SU-DHL-6 (cell line): ENCODE results near the gene ZYG11B.
"Not testable (repeated sequence)": the region's sequence is repeated elsewhere in the genome, so short reads cannot be mapped to it uniquely, and the experiment has no call there.

ENCODE experiments used
- H2AFZ ChIP-seq: fragments of 200-600 bp; sonication (generic); 2 replicates; pipeline ENCODE4 v1.6.1; 2014; ENCODE audit warnings: low read depth, mild to moderate bottlenecking, moderate library complexity, mixed read lengths, antibody characterized with exemption, low read length; ENCODE audit not compliant: severe bottlenecking
- H3F3A ChIP-seq: fragments of 200-600 bp; shearing (Covaris generic); 2 replicates; pipeline ENCODE4 v1.6.0; 2016; ENCODE audit warnings: antibody characterized with exemption, mild to moderate bottlenecking; ENCODE audit not compliant: insufficient read depth
- H3K27ac ChIP-seq: fragments of 200-600 bp; sonication (generic); 2 replicates; pipeline ENCODE4 v1.5.1; 2016; ENCODE audit warnings: low read depth, mild to moderate bottlenecking, low read length, moderate library complexity, mixed read lengths
- H3K27me3 ChIP-seq: fragments of 200-600 bp; sonication (generic), shearing (Covaris generic); 2 replicates; pipeline ENCODE4 v1.6.0; 2014; ENCODE audit warnings: mild to moderate bottlenecking, low read length
- H3K36me3 ChIP-seq: fragments of 200-600 bp; sonication (generic); 2 replicates; pipeline ENCODE4 v1.6.1; 2014; ENCODE audit warnings: mild to moderate bottlenecking, low read length, mixed read lengths
- H3K4me2 ChIP-seq: fragments of 300-600, 200-600 bp; shearing (Covaris generic), sonication (generic); 2 replicates; pipeline ENCODE4 v1.6.0; 2014; ENCODE audit warnings: low read length, low read depth, mild to moderate bottlenecking; ENCODE audit not compliant: poor library complexity, severe bottlenecking
- H3K4me3 ChIP-seq: fragments of 200-600 bp; sonication (generic); 2 replicates; pipeline ENCODE4 v1.5.1; 2014; ENCODE audit warnings: antibody characterized with exemption, low read length, mild to moderate bottlenecking, mixed read lengths; ENCODE audit not compliant: insufficient read depth, poor library complexity, severe bottlenecking
- H3K79me2 ChIP-seq: fragments of 200-600 bp; sonication (generic); 2 replicates; pipeline ENCODE4 v1.6.1; 2014; ENCODE audit warnings: mild to moderate bottlenecking, low read length, moderate library complexity; ENCODE audit not compliant: insufficient read depth
- H3K9ac ChIP-seq: fragments of 200-600 bp; sonication (generic); 2 replicates; pipeline ENCODE4 v1.7.0; 2014; ENCODE audit warnings: mild to moderate bottlenecking, low read length
- H3K9me2 ChIP-seq: fragments of 200-600 bp; sonication (generic); replicated peaks from 2 replicates; pipeline ENCODE4 v1.6.1; 2014; ENCODE audit warnings: low read length; ENCODE audit not compliant: insufficient read depth
- H3K9me3 ChIP-seq: fragments of 200-600 bp; sonication (generic); 2 replicates; pipeline ENCODE4 v1.6.1; 2014; ENCODE audit warnings: low read length, mixed read lengths; ENCODE audit not compliant: insufficient read depth
- H4K20me1 ChIP-seq: fragments of 200-600 bp; sonication (generic); 2 replicates; pipeline ENCODE4 v1.6.1; 2014; ENCODE audit warnings: low read depth, mild to moderate bottlenecking, antibody characterized with exemption, low read length, moderate library complexity, mixed read lengths
- CTCF ChIP-seq: fragments of 200-600 bp; sonication (generic); IDR thresholded peaks from one replicate; pipeline ENCODE4 v1.5.1; 2017; ENCODE audit warnings: antibody characterized with exemption, mild to moderate bottlenecking, low read length, moderate library complexity; ENCODE audit not compliant: insufficient read depth, poor library complexity, severe bottlenecking
- EZH2phosphoT487 ChIP-seq: fragments of 200-600 bp; sonication (generic), shearing (Covaris generic); conservative IDR thresholded peaks from 2 replicates; pipeline ENCODE4 v1.6.1; 2018; ENCODE audit warnings: mild to moderate bottlenecking, antibody characterized with exemption, low read length, moderate library complexity, mixed read lengths

Gene ZYG11B

DNA sequence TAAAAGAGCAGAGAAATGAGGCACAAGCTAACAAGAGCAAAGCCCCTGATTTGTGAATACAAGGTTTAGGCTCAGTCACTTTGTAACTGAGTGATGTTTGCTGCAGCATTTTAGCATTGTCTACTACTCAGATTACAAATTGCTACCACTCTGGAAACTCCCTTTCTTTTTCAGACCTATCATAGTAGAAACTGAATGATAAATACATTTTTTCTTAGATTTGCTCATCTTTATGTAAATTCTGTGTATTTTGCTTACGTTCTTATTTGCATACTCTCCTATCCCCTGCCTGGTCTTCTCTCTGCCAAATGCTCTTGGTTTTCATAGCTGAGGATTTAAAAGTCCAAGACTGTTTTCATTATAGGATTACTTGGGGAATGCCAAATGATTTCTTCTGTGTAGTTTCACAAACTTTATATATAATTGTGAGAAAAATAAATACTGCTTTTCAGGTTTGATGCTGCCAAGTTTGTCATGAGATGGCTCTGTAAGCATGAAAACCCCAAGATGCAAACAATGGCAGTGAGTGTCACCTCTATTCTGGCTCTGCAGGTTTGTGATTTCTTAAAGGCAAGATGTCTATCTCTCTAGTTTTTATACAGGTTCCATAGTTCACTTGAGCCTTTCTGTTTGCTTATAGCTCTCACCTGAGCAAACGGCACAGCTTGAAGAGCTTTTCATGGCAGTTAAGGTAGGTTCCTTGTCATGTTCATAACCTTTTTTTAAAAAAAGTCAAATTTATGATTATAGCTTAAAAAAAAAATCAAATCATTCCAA, 141.0 kb downstream of the ZYG11B start:
- H3K27ac ChIP-seq: no peak overlapping the region
- H4K20me1 ChIP-seq: no peaks in the 10 kb centered on the region
- H3K4me3 ChIP-seq: no peak overlapping the region
- H3K4me2 ChIP-seq: no peak overlapping the region
- H3K36me3 ChIP-seq: peaks cover 7% of the 10 kb centered on the region; the same call in 1 of the 2 replicates
- no peak overlapping the region for H3K9ac ChIP-seq
- no peaks in the 10 kb centered on the region for H3K79me2 ChIP-seq
- TF ChIP-seq CTCF (no peak), EZH2phosphoT487 (no peak)
- no peaks in the 10 kb centered on the region for H3K9me2 ChIP-seq
- no peak overlapping the region for H2AFZ ChIP-seq
- H3F3A ChIP-seq: no peaks in the 10 kb centered on the region
- H3K27me3 ChIP-seq: no peaks in the 10 kb centered on the region
- H3K9me3 ChIP-seq: no peaks in the 10 kb centered on the region

GRCh38 chr1:52869727-52870126, 143.5 kb downstream of the ZYG11B start:
- H2AFZ ChIP-seq, H4K20me1 ChIP-seq, H3K79me2 ChIP-seq, H3K27ac ChIP-seq, H3F3A ChIP-seq, H3K27me3 ChIP-seq, H3K9me2 ChIP-seq, H3K9ac ChIP-seq, H3K4me2 ChIP-seq, H3K36me3 ChIP-seq, H3K9me3 ChIP-seq, H3K4me3 ChIP-seq: not testable (repeated sequence)

DNA sequence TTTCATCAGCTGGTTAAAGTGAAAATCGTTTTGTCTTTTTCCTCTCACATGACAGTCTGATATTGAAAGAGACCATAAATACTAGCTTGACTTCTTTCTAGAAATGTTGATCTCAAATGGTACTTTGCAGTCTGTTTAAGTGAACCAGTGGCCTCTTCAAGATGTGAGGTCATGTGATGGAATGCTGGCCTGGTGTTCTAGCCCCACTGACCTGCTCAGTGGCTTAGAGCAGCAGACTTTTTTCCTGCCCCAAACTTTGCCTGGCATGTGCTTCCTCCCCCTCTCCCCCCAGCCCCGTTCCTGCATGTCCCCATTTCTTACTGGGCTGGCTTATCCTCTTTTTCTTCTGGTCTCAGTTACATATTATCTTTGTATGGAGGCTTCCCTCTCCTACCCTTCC, 150.6 kb downstream of the ZYG11B start:
- no peak overlapping the region for H3K27ac ChIP-seq
- H3K27me3 ChIP-seq: no peaks in the 10 kb centered on the region
- no peaks in the 10 kb centered on the region for H3F3A ChIP-seq
- H3K9ac ChIP-seq: no peak overlapping the region
- H3K4me3 ChIP-seq: no peak overlapping the region
- H3K79me2 ChIP-seq: no peaks in the 10 kb centered on the region
- TF ChIP-seq CTCF (no peak), EZH2phosphoT487 (no peak)
- no peaks in the 10 kb centered on the region for H3K9me3 ChIP-seq
- H4K20me1 ChIP-seq: no peaks in the 10 kb centered on the region
- no peaks in the 10 kb centered on the region; the same call in 1 of the 2 replicates for H3K36me3 ChIP-seq
- H2AFZ ChIP-seq: no peak overlapping the region
- H3K9me2 ChIP-seq: no peaks in the 10 kb centered on the region
- no peak overlapping the region for H3K4me2 ChIP-seq
